MM.1S (cell line): ENCODE data around the gene MAGI1.

Experiments used
- DNase-seq: peaks from one replicate; pipeline ENCODE4 v3.0.0-alpha.2; 2015
- H2AFZ ChIP-seq: fragments of 300-600 bp; sonication (generic); 2 replicates; pipeline ENCODE4 v1.6.0; 2016; ENCODE audit warnings: antibody characterized with exemption, low read length
- H3F3A ChIP-seq: fragments of 300-600 bp; sonication (generic); 2 replicates; pipeline ENCODE4 v1.6.1; 2016; ENCODE audit warnings: mild to moderate bottlenecking, antibody characterized with exemption, low read length, moderate library complexity, mixed read lengths; ENCODE audit not compliant: insufficient read depth
- H3K27ac ChIP-seq: fragments of 300-600 bp; sonication (generic); 2 replicates; pipeline ENCODE4 v1.5.1; 2016; ENCODE audit warnings: mild to moderate bottlenecking, low read length
- H3K27me3 ChIP-seq: fragments of 300-600 bp; sonication (generic); replicated peaks from 2 replicates; pipeline ENCODE4 v1.6.0; 2016; ENCODE audit warnings: low read length; ENCODE audit not compliant: insufficient read depth
- H3K36me3 ChIP-seq: fragments of 300-600 bp; sonication (generic); replicated peaks from 2 replicates; pipeline ENCODE4 v1.6.1; 2016; ENCODE audit warnings: mild to moderate bottlenecking, low read length, mixed read lengths; ENCODE audit not compliant: insufficient read depth
- H3K4me1 ChIP-seq: fragments of 300-600 bp; sonication (generic); 2 replicates; pipeline ENCODE4 v1.6.1; 2016; ENCODE audit warnings: low read length, mixed read lengths
- H3K4me2 ChIP-seq: fragments of 300-600 bp; sonication (generic); 2 replicates; pipeline ENCODE4 v1.6.0; 2016; ENCODE audit warnings: low read depth, low read length
- H3K4me3 ChIP-seq: fragments of 300-600 bp; sonication (generic); 2 replicates; pipeline ENCODE4 v1.5.1; 2016; ENCODE audit warnings: low read length, mixed read lengths
- H3K79me2 ChIP-seq: fragments of 300-600 bp; sonication (generic); 2 replicates; pipeline ENCODE4 v1.6.1; 2016; ENCODE audit warnings: mixed run types, low read length, mixed read lengths
- H3K9ac ChIP-seq: fragments of 300-600 bp; sonication (generic); 2 replicates; pipeline ENCODE4 v1.6.1; 2016; ENCODE audit warnings: low read length, mixed read lengths
- H3K9me2 ChIP-seq: fragments of 300-600 bp; sonication (generic); replicated peaks from 2 replicates; pipeline ENCODE4 v1.6.1; 2016; ENCODE audit warnings: mild to moderate bottlenecking, low read length, mixed read lengths; ENCODE audit not compliant: insufficient read depth
- H3K9me3 ChIP-seq: fragments of 300-600 bp; sonication (generic); replicated peaks from 2 replicates; pipeline ENCODE4 v1.6.1; 2016; ENCODE audit warnings: mild to moderate bottlenecking, low read length, mixed read lengths; ENCODE audit not compliant: insufficient read depth
- H4K20me1 ChIP-seq: fragments of 300-600 bp; sonication (generic); 2 replicates; pipeline ENCODE4 v1.6.1; 2016; ENCODE audit warnings: mild to moderate bottlenecking, low read length, moderate library complexity, mixed read lengths; ENCODE audit not compliant: insufficient read depth
- EZH2 ChIP-seq: fragments of 300-600 bp; sonication (generic); optimal IDR thresholded peaks from 2 replicates; pipeline ENCODE3; 2017; ENCODE audit warnings: low read depth, mild to moderate bottlenecking, antibody characterized with exemption, low read length, mixed read lengths
- EZH2phosphoT487 ChIP-seq: fragments of 300-600 bp; sonication (generic); IDR thresholded peaks from 2 replicates; pipeline ENCODE4 v1.6.1; 2018; ENCODE audit warnings: antibody characterized with exemption, low read length
- TF ChIP-seq, protein P1 (sequence below): fragments of 300-600 bp; sonication (generic); IDR thresholded peaks from 2 replicates; pipeline ENCODE4 v1.5.1; 2016; ENCODE audit warnings: antibody characterized with exemption, low read length, mixed read lengths

The MAGI1 gene

DNA sequence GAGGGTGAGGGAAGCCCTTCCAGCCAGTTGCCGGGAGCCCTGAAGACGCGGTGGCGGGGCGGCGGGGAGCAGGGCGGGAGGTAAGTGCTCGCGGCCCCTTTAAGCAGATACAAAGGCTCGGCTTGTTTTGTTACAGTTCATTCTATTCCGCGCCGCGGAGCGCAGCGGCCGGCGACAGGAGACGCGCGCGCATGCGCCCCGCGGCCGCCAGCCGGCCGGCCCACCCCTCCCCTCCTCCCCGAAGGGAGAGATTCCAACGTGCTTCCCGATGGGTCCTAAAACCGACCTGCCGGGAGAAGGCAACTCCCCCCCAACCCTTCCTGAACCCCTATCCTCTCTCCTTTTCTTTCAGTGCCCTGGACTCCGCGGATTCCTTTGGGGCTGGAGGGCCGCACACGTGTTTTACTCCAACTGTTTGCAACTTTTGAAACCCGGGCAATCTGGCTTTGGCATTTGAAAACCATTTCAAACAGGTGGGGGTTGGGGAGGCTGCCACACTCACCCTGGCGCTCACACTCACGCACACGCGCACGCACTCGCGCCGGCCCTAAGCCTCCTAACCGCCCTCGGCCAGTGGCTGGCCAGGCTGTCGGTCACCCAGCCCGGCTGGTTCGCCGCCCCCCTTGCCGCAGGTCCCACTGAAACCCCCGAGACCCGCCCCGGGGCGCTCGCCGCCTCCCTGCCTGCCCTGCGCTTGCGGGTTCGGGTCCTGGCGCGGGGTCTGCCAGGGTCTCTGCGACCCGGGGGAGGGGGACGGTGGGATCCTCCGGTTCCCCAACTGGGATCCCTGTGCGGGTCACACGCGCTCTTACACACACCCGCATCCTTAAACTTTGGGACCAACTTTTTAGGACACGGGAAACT lies at the start of gene MAGI1:
TSS of gene MAGI1 (minus strand) at position 193 of the 864 bp plus-strand sequence. CDS start 610 bp downstream, outside the sequence.
- Histone ChIP-seq H3K27ac (peak within 1 kb of the TSS; percentile 86), H3F3A (peaks cover 4% of the 10 kb centered on the region), H3K4me2 (peak within 1 kb of the TSS; percentile 95), H3K27me3 (no peaks in the 10 kb centered on the region), H3K9me2 (no peaks in the 10 kb centered on the region), H3K4me3 (peak within 1 kb of the TSS; percentile 97), H3K9me3 (no peaks in the 10 kb centered on the region), H3K79me2 (peaks cover 14% of the 10 kb centered on the region), H4K20me1 (no peaks in the 10 kb centered on the region), H3K36me3 (no peaks in the 10 kb centered on the region), H2AFZ (peak within 1 kb of the TSS; percentile 98), H3K9ac (peak within 1 kb of the TSS; percentile 84), H3K4me1 (no peaks in the 10 kb centered on the region)
- DNase-seq, result peak; percentile 92
- TF ChIP-seq EZH2 (no peak), EZH2phosphoT487 (no peak)
- TF ChIP-seq, protein P1, sequence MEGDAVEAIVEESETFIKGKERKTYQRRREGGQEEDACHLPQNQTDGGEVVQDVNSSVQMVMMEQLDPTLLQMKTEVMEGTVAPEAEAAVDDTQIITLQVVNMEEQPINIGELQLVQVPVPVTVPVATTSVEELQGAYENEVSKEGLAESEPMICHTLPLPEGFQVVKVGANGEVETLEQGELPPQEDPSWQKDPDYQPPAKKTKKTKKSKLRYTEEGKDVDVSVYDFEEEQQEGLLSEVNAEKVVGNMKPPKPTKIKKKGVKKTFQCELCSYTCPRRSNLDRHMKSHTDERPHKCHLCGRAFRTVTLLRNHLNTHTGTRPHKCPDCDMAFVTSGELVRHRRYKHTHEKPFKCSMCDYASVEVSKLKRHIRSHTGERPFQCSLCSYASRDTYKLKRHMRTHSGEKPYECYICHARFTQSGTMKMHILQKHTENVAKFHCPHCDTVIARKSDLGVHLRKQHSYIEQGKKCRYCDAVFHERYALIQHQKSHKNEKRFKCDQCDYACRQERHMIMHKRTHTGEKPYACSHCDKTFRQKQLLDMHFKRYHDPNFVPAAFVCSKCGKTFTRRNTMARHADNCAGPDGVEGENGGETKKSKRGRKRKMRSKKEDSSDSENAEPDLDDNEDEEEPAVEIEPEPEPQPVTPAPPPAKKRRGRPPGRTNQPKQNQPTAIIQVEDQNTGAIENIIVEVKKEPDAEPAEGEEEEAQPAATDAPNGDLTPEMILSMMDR, result no peak

DNA sequence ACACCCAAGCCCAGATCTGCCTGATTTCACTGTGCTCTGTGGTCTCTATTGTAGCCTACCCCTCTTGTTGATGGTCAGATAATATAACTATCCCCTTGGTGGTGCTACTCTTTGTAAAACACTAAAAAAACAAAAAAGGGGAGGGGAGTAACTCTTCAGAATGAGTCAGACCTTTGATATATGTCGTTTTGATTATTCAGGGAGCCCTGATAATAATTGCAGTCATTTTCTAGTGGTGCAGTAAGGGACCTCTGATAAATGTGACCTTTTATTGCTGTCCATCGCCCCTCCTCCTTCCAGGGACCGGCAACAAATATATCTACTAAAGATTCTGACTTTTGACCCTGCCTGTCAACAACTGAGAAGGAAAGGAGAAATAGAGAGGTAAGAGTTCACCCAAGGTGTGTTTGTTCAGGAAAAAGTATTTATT lies 45.1 kb upstream of the MAGI1 start:
- Histone ChIP-seq H3K79me2 (no peaks in the 10 kb centered on the region), H3K27ac (no peak overlapping the region), H3K36me3 (no peaks in the 10 kb centered on the region), H3K9me2 (no peaks in the 10 kb centered on the region), H3K27me3 (no peaks in the 10 kb centered on the region), H4K20me1 (no peaks in the 10 kb centered on the region), H2AFZ (no peak overlapping the region), H3K4me2 (no peak overlapping the region), H3K4me3 (no peak overlapping the region), H3K9ac (no peak overlapping the region), H3F3A (no peaks in the 10 kb centered on the region), H3K4me1 (no peaks in the 10 kb centered on the region), H3K9me3 (no peaks in the 10 kb centered on the region)
- no peak for TF ChIP-seq EZH2phosphoT487
- TF ChIP-seq, protein P1, result no peak
- DNase-seq, result no peak

DNA sequence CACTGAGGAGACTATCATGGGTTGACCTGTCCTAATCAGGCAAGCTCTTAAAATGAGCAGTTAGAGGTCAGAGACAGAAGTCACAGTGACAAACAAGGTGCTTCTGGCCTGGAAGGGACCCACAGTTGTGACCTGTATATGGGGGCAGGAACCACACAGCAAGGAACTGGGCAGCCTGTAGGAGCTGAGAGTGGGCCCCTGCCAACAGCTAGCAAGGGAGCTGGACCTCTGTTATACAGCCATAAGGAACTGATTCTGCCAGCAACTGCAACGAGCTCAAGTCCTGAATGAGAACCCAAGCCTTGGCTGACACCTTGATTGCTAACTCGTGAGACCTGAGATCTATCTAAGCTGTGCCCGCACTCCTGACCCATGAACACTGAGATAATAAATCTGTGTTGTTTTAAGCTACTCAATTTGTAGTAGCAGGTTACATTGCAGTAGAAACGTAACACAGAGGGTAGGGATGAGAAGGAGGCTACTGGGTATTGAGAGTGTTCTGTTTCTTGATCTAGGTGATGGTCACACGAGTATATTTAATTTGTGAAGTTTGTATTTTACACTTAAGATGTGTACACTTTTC lies 44.5 kb upstream of the MAGI1 start:
- Histone ChIP-seq H3K4me1 (no peaks in the 10 kb centered on the region), H3K36me3 (no peaks in the 10 kb centered on the region), H2AFZ (no peak overlapping the region), H3K4me2 (no peak overlapping the region), H3F3A (no peaks in the 10 kb centered on the region), H4K20me1 (no peaks in the 10 kb centered on the region), H3K27me3 (no peaks in the 10 kb centered on the region), H3K27ac (no peak overlapping the region), H3K9ac (no peak overlapping the region), H3K79me2 (no peaks in the 10 kb centered on the region), H3K4me3 (no peak overlapping the region), H3K9me2 (no peaks in the 10 kb centered on the region), H3K9me3 (no peaks in the 10 kb centered on the region)
- TF ChIP-seq, protein P1, result no peak
- TF ChIP-seq EZH2 (no peak), EZH2phosphoT487 (no peak)
- no peak for DNase-seq
